ENCODE data around the gene GAREM1.
"Not testable (repeated sequence)": the region's sequence is repeated elsewhere in the genome, so short reads cannot be mapped to it uniquely, and the experiment has no call there.

Gene GAREM1

GRCh38 chr18:32366586-32367538, 103.8 kb downstream of the GAREM1 start:
- DNase-seq, result no peak

DNA sequence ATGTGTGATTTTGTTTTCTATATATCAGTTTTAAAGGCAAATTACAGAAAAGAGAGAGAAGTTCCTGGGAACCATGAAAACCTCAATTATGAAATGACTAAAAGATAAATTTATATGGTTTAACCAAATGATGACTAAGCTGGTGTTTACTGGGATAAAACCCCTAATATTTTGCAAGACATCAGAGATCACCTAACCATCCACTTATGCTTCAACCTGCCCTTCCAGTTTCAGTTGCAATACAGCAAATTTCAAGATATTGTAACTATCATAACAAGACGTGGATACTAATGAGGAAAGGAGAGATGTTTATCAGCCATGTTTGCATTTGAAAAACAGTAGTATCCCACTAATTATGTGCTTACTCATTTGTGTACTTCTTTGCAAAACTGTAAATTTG, 108.2 kb downstream of the GAREM1 start:
- no peak for DNase-seq

- no peak for DNase-seq
These were observed 109.9 kb downstream of the GAREM1 start for GRCh38 chr18:32360682-32361345.

DNA sequence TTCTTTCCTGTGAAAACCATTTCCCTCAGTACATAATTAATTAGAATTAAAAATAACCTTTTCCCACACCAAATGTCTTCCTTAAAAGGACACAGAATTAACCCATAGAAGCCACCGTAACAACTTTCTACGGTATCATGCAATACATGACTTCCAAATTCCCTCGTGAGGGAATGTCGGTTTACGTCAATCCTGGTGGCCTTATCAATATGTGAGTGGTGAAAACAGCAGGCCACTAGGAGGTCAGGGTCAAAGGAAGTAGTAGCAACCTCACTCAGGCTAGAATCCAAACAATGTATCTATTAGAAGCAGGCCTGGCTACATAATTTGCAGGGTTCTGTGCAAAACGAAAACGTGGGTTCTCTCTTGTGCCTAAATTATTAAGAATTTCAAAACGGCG, 112.2 kb downstream of the GAREM1 start:
- DNase-seq, result no peak

DNA sequence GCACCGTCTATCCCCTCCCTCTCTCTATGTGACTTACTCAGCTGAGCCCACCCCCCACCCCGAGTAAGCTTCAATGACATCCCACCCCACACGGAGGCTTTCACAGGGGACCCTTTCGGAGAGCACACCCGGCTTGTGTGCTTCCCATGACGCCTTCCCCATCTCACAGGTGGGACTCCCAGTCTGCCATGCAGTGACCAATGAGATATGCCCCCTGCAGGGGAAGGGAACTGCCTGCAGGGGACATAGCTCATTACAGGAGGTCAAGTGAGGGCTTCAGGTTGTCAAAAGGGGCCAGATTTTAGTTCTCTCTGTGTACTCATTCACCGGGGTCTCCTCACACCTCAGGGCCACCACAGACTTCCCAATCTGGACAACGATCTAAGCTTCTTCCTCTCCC, 112.6 kb downstream of the GAREM1 start:
- no peak for DNase-seq

DNA sequence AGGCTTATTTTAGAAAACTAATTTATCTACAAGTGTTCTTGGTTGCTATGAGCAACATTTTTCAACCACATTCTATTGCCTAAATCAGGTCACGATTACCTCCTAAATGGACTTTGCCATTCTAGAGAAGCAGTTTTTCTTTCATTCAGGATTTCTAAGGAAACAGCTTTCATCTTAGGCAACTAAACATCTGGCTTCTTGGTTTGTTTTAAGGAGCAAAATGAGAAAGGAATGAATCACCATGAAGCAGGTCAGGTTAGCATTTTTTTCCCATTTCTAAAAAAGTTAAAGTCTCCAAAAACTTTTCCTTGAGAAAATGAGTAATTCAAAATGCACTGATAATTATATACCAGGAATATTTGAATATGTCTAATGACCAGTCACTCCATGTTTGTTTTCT, 114.8 kb downstream of the GAREM1 start:
- DNase-seq, result no peak

DNA sequence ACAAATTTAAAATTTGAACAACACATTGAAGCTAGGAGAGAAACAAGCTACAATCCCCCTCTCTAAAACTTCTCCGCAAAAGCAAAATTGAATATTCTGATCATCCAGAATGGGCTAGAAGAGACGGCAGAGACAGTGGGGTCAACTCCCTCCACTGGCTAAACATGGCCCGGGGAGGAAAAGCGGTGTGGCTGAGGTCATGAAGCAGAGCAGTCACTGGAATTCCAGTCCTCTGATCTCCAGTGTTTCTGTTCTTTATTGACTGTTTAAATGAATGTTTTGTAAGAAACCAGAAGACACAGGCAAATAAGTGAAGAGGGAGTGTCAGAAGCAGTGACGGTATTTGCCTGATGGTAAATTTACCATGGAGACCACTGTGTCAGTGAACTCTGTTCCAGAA, 116.2 kb downstream of the GAREM1 start:
- no peak for DNase-seq

DNA sequence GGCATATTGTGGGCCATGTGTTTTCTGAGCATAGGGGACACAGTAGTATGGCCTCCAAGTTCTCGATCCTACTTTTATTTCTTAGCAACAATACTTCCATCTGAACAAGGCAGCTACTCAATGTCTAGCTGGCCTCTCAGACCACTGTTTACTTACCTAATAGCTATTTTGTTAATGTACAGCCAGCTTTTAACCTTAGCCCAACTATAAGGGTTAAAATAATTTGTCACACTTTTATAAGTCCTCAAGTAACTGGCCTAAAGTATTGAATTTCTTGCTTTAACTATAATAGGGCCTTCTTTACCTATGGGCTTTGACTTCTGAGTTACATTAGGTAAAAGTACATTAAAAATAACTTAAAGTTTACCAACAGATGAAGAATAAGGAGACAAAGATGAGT, 117.4 kb downstream of the GAREM1 start:
- DNase-seq, result no peak

GRCh38 chr18:32351032-32351431, 119.7 kb downstream of the GAREM1 start:
- no peak for DNase-seq

- DNase-seq, result peak; percentile 51
These were observed 120.8 kb downstream of the GAREM1 start for GRCh38 chr18:32349728-32350395.

DNA sequence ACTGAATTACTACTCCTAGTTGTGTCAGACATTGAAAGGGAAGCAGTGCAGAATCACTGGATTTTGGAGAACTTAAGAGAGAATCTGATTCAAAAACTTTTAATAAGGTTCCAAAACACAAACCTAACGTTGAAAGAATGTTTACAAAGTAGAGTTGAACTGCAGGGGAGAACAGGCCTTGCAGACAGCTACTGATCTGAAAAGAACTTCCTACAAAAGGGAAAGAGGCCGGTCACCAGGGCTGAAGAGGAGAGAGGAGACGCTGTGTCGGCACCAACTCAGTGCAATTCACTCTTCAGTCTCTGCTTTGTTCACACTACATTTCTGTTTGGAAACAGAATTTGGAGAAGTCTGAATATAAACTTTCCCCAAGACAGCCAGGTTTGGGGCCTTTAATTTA, 124.0 kb downstream of the GAREM1 start:
- DNase-seq, result no peak

GRCh38 chr18:32343634-32344033, 127.0 kb downstream of the GAREM1 start:
- DNase-seq, result no peak

GRCh38 chr18:32341112-32341511, 129.6 kb downstream of the GAREM1 start:
- DNase-seq, result not testable (repeated sequence)

DNA sequence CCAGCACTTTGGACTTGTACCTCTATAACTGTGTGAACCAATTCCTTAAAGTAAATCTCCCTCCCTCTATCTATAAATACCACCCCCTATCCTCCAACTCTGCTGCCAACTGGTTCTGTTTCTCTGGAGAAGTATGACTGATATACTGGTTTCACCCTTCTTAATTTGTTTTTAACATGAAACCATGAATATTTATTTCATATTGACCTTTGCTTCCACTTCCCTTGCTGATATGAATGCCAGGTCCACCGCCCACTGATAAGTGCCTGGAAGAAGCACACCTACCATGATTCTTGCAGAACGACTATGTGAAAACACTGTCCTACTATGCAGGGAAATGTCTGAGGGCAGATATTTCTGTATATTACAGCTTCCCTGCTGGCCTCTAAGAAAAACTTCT, 131.6 kb downstream of the GAREM1 start:
- DNase-seq, result no peak

- DNase-seq, result peak; percentile 22
These were observed 132.9 kb downstream of the GAREM1 start for GRCh38 chr18:32337821-32338220.

DNA sequence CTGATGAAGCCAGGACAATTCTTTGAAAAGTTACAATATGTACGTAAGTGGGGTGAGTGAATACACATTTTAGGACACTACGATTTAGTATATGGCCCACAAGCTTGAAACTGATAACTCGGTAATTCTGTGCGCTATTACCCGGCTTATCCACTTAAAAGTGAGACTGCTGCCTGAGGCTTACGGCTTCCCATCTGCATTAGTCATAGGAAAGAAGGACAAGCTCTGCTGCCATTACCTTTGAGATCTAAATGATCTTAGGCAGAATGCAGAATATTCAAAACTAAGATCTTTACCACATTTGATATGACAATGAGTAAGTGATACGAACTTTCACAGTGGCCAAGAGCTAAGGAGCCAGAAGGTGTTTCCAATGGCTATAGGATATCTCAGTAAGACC, 133.3 kb downstream of the GAREM1 start:
- DNase-seq, result no peak

DNA sequence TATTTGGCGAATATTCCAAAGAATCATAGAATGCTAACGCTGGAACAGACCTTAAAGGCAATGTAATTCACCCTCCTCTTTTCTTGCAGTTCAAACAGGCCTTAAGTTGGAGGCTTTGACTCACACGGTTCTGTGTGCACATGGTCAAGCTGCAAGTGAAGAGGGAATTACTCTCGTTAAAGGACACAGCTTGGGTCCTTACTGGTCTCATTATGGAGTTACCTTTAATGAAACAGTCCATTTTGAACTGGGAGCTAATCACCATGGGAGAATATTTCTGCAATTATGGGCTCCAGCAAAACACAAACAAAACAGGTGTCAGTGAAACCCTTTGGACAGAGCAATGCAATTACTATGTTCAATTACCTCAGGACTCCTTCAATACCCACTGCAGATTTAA, 135.5 kb downstream of the GAREM1 start:
- DNase-seq, result no peak

GRCh38 chr18:32333781-32334180, 136.9 kb downstream of the GAREM1 start:
- DNase-seq, result no peak

DNA sequence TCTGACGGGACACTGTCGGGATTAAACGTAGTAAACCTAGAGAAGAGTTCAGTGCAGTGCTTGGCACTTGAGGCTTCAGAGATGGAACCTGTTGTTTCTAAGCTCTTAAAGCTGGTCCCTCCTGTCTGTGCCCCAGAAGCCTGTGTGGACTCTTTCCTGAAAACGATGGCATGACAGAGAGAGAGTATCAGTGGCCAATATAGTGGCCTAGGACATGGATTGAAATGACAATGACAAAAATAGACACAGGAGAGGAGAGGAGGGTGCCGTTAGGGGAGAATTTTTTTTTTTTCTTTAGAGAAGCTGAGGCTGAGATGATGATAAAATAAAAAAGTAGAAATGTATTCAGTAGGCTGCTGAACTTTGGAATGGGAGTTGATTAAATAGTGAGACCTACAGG, 138.0 kb downstream of the GAREM1 start:
- no peak for DNase-seq

DNA sequence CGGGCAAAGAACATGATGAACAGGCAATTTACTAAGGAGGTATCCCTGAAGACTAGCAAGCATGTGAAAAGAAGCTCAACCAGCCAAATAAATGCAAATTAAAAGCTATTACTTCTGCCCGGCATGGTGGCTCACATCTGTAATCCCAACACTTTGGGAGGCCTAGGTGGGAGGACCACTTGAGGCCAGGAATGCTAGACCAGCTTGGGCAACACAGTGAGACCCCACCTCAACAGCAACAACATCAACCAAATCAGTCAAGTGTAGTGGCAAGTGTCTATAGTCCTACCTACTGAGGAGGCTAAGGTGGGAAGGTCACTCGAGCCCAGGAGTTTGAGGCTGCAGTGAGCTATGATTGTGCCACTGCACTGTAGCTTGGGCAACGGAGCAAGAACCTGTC, 141.7 kb downstream of the GAREM1 start:
- no peak for DNase-seq

DNA sequence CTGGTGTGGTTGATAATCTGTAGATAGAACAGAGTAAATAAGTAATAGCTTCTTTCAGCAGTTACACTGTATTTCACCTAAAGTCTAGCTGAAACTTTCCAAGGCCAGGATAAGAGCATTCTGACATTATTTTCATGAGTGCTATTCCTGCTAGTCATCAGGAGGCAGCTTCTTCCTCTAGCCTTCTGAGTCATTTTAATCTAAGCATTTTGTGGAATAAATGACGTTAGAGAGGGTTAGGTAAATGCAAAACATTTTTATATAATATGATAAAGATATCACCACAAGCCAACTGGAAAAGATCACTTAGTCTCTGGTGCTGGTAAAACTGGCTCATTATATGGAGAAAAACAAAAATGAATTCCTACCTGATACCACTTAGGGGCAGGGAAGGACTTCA, 142.3 kb downstream of the GAREM1 start:
- no peak for DNase-seq

DNA sequence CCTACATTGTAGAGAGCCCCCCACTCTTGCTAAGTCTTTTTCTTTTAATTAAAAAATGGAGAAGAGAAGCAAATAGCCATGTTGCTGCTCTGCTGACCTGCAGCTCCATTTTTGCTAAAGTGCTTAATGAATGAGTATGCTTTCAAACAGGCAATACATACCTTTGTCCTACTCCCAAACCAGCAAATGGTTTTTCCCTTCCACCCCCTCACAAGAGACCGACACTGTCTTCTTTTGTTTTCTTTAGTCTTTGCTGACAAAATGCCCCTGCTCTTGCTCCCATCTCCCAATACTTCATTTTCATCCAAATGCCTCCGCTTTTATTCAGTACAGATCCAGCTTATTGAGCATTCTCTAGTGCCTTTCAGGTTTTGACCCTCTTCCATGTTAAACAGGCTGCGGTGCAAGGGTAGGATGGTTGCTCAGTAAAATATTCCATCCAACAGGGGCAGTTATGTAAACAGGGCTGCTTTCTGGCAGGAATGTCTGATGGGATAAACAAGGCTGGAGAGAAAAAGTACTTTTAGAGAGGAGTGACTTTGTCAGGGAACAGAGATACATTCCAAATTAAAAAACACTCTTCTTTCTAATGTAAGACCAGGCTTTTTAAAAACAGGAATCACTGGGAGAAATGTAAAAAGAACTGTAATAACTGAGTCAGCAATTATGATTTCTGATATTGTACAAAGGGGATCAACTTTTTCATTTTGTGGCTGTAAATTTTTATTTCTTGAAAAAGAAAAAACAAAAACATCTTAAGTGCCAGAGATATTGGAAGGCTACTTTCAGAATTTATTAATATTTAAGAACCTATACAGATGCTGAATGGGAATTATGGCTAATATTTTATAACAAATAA, 144.0 kb downstream of the GAREM1 start:
- DNase-seq, result no peak

GRCh38 chr18:32324181-32324580, 146.5 kb downstream of the GAREM1 start:
- DNase-seq, result no peak
